HepG2 (cell line): Measurements from ENCODE around the gene CFAP100. TPM values are rescaled to one million over a fixed set of nuclear protein-coding genes. Genes with fewer than 3 reads are reported as not detected.

ENCODE experiments used
- FOXP1 ChIP-seq, 2 experiments: fragments of 450-650 bp in 1 of 2; IDR thresholded peaks; 2 replicates each; pipeline ENCODE4 v1.6.1; 2017 to 2018; ENCODE audit warnings: antibody characterized with exemption in 1 of 2
- HOMEZ ChIP-seq: IDR thresholded peaks from 2 replicates; pipeline ENCODE4 v1.6.1; 2016; ENCODE audit warnings: low read depth
- MEIS2 ChIP-seq: sonication (generic); formaldehyde crosslinking; IDR thresholded peaks from 2 replicates; pipeline ENCODE4 v1.9.0; 2021; ENCODE audit warnings: mild to moderate bottlenecking, missing genetic modification reagents
- MXI1 ChIP-seq: IDR thresholded peaks from 3 replicates; pipeline ENCODE4 v1.6.1; 2012; ENCODE audit warnings: low read depth, low read length, inconsistent platforms, borderline replicate concordance
- NR1H2 ChIP-seq: sonication (generic); formaldehyde crosslinking; IDR thresholded peaks from 2 replicates; pipeline ENCODE4 v1.8.1; 2022; ENCODE audit warnings: low read depth, missing genetic modification reagents, borderline replicate concordance
- PHF21A ChIP-seq: sonication (generic); formaldehyde crosslinking; IDR thresholded peaks from 2 replicates; pipeline ENCODE4 v1.5.0; 2020; ENCODE audit warnings: mild to moderate bottlenecking, missing genetic modification reagents
- POLR2G ChIP-seq: fragments of 200-400 bp; formaldehyde crosslinking; IDR thresholded peaks from 2 replicates; pipeline ENCODE4 v1.6.1; 2018; ENCODE audit warnings: mild to moderate bottlenecking, low read depth, low read length, moderate library complexity
- SAP130 ChIP-seq: IDR thresholded peaks from 2 replicates; pipeline ENCODE4 v1.6.1; 2016; ENCODE audit warnings: low read depth
- SMYD3 ChIP-seq: sonication (generic); formaldehyde crosslinking; IDR thresholded peaks from 2 replicates; pipeline ENCODE4 v1.8.1; 2023; ENCODE audit warnings: mild to moderate bottlenecking, missing genetic modification reagents
- UBTF ChIP-seq: sonication (generic); formaldehyde crosslinking; IDR thresholded peaks from 2 replicates; pipeline ENCODE4 v1.4.0; 2020; ENCODE audit warnings: mild to moderate bottlenecking, missing genetic modification reagents
- ZBED4 ChIP-seq: sonication (generic); formaldehyde crosslinking; IDR thresholded peaks from 2 replicates; pipeline ENCODE4 v1.4.0; 2020; ENCODE audit warnings: missing genetic modification reagents, borderline replicate concordance
- ZNF317 ChIP-seq: sonication (generic); formaldehyde crosslinking; IDR thresholded peaks from 2 replicates; pipeline ENCODE4 v1.5.0; 2020; ENCODE audit warnings: mild to moderate bottlenecking, missing genetic modification reagents
- ZNF430 ChIP-seq: sonication (generic); formaldehyde crosslinking; IDR thresholded peaks from 2 replicates; pipeline ENCODE4 v1.9.0; 2021; ENCODE audit warnings: mild to moderate bottlenecking, missing genetic modification reagents
- ZNF709 ChIP-seq: sonication (generic); formaldehyde crosslinking; IDR thresholded peaks from 2 replicates; pipeline ENCODE4 v1.5.0; 2020; ENCODE audit warnings: mild to moderate bottlenecking, missing genetic modification reagents
- ZNF749 ChIP-seq: sonication (generic); formaldehyde crosslinking; IDR thresholded peaks from 2 replicates; pipeline ENCODE4 v1.8.0; 2022; ENCODE audit warnings: mild to moderate bottlenecking, missing genetic modification reagents, moderate library complexity, borderline replicate concordance
- polyA plus RNA-seq, 8 experiments: library from polyadenylated mRNA; depleted of rRNA in 3 of 8; stranded (reverse) in 7 of 8; unstranded in 1 of 8; fragments of >200 nt; fragmentation: Illumina TruSeq in 4 of 8; extraction: Trizol in 4 of 8; gene quantifications; 2 replicates each; pipeline versions ENCODE4 v1.2.1 to v1.2.3, GENCODE V29; 2011 to 2016; ENCODE audit warnings: low read depth in 4 of 8, missing spikeins in 1 of 8, mixed read lengths in 1 of 8; ENCODE audit not compliant: insufficient read depth in 1 of 8
- total RNA-seq, 5 experiments: library from RNA; depleted of rRNA; stranded (reverse); fragments of >200 nt; fragmentation: Illumina TruSeq; extraction: Trizol; gene quantifications; 2 replicates each; pipeline ENCODE4 v1.2.3, GENCODE V29; 2016; ENCODE audit warnings: low read depth in 1 of 5
- TF ChIP-seq, protein P1 (sequence below): IDR thresholded peaks from 2 replicates; pipeline ENCODE4 v1.6.1; 2018; ENCODE audit warnings: missing genetic modification reagents, mild to moderate bottlenecking, missing compliant biosample characterization
- TF ChIP-seq, protein P2 (sequence below): sonication (generic); formaldehyde crosslinking; IDR thresholded peaks from 2 replicates; pipeline ENCODE4 v1.8.0; 2022; ENCODE audit warnings: low read depth, missing genetic modification reagents

Gene CFAP100
- total and polyA plus RNA-seq, 2 of the 13 experiments (the other 11 are each of a cell fraction or from before 2014, with no cell fraction given): 0.32 TPM; not detected in 1

GRCh38 chr3:126355777-126356372 lies 38.8 kb upstream of the CFAP100 start (continued):
- TF ChIP-seq UBTF (CRISPR knock-in tag): peak; percentile 75
- 0 out of 2 replicates have a peak, but pooled peaks have one; percentile 46 for TF ChIP-seq SMYD3 (CRISPR knock-in tag)
- TF ChIP-seq, protein P1, sequence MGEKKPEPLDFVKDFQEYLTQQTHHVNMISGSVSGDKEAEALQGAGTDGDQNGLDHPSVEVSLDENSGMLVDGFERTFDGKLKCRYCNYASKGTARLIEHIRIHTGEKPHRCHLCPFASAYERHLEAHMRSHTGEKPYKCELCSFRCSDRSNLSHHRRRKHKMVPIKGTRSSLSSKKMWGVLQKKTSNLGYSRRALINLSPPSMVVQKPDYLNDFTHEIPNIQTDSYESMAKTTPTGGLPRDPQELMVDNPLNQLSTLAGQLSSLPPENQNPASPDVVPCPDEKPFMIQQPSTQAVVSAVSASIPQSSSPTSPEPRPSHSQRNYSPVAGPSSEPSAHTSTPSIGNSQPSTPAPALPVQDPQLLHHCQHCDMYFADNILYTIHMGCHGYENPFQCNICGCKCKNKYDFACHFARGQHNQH: 0 out of 2 replicates have a peak, but pooled peaks have one; percentile 55
- TF ChIP-seq FOXP1 (IDR thresholded peaks at IDR 0.05): 0 out of 2 replicates have a peak, but pooled peaks have one; percentile 66
- TF ChIP-seq FOXP1 (CRISPR knock-in tag; IDR thresholded peaks at IDR 0.05): peak; percentile 89
- TF ChIP-seq, protein P2, sequence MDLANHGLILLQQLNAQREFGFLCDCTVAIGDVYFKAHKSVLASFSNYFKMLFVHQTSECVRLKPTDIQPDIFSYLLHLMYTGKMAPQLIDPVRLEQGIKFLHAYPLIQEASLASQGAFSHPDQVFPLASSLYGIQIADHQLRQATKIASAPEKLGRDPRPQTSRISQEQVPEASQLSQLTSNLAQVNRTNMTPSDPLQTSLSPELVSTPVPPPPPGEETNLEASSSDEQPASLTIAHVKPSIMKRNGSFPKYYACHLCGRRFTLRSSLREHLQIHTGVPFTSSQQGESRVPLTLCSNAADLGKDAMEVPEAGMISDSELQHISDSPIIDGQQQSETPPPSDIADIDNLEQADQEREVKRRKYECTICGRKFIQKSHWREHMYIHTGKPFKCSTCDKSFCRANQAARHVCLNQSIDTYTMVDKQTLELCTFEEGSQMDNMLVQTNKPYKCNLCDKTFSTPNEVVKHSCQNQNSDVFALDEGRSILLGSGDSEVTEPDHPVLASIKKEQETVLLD (CRISPR knock-in tag): 0 out of 2 replicates have a peak, but pooled peaks have one; percentile 53
- no peak for TF ChIP-seq NR1H2 (CRISPR knock-in tag)
- TF ChIP-seq HOMEZ: peak; percentile 21; the same call in 1 of the 2 replicates
- peak; percentile 54; the same call in 1 of the 2 replicates for TF ChIP-seq POLR2G
- peak; percentile 90 for TF ChIP-seq ZNF709
- TF ChIP-seq MEIS2 (CRISPR knock-in tag): peak; percentile 29; the same call in 1 of the 2 replicates
- peak; percentile 86 for TF ChIP-seq ZBED4 (CRISPR knock-in tag)
- peak; percentile 59; the same call in 1 of the 2 replicates for TF ChIP-seq ZNF317 (CRISPR knock-in tag)
- peak; percentile 81 for TF ChIP-seq ZNF749 (CRISPR knock-in tag)
- peak; percentile 67; the same call in 1 of the 2 replicates for TF ChIP-seq ZNF430 (CRISPR knock-in tag)
- peak; percentile 98 for TF ChIP-seq PHF21A (CRISPR knock-in tag)
- peak; percentile 92 for TF ChIP-seq SAP130 (CRISPR knock-in tag)
- TF ChIP-seq MXI1: peak; percentile 96; the same call in 2 of the 3 replicates
